GM12864 (cell line): ENCODE measurements around the gene APOOL.

Source experiments
- DNase-seq: peaks from one replicate; pipeline ENCODE4 v3.0.0-alpha.2; 2011; ENCODE audit warnings: low read depth
- H3K4me3 ChIP-seq: 2 replicates; pipeline ENCODE4 v1.5.1; 2011; ENCODE audit warnings: mild to moderate bottlenecking, low read depth, low read length, control low read depth
- CTCF ChIP-seq: IDR thresholded peaks from 2 replicates; pipeline ENCODE4 v1.5.1; 2011; ENCODE audit warnings: low read depth, mild to moderate bottlenecking, moderate library complexity, low read length, control low read depth, inconsistent platforms; ENCODE audit errors: missing control alignments

APOOL gene

GRCh38 chrX:85029043-85029442 is 25.4 kb downstream of the APOOL start:
- TF ChIP-seq CTCF: no peak
- H3K4me3 ChIP-seq: no peak overlapping the region
- DNase-seq: no peak

GRCh38 chrX:85031505-85031904 is 27.8 kb downstream of the APOOL start:
- no peak for DNase-seq
- no peak for TF ChIP-seq CTCF
- H3K4me3 ChIP-seq: no peak overlapping the region

- H3K4me3 ChIP-seq: no peak overlapping the region
- TF ChIP-seq CTCF: no peak
- no peak for DNase-seq
These were observed 33.4 kb downstream of the APOOL start for GRCh38 chrX:85037114-85037513.

GRCh38 chrX:85051627-85052026 is 48.0 kb downstream of the APOOL start:
- DNase-seq: no peak
- TF ChIP-seq CTCF: no peak
- H3K4me3 ChIP-seq: no peak overlapping the region

- no peak for DNase-seq
These were observed 48.5 kb downstream of the APOOL start for GRCh38 chrX:85052205-85052604.

GRCh38 chrX:85052636-85053343 is 49.1 kb downstream of the APOOL start:
- H3K4me3 ChIP-seq: no peak overlapping the region
- no peak for DNase-seq
- no peak for TF ChIP-seq CTCF

More at GRCh38 chrX:85052205-85052604, 48.5 kb downstream of the APOOL start:
- TF ChIP-seq CTCF: no peak
- no peak overlapping the region for H3K4me3 ChIP-seq
